Endothelial cell of umbilical vein (primary cell): ENCODE measurements around the gene VAV3. TPM values are rescaled to one million over a fixed set of nuclear protein-coding genes. Genes with fewer than 3 reads are reported as not detected.

Source experiments
- BruUV-seq: library from RNA; stranded (reverse); fragments of 400-500 nt; replicated peaks from 2 replicates; lab custom pipeline; 2021; lab: Mats Ljungman, UMichigan
- CTCF ChIA-PET: fragments of 300-600, 350-600 bp; sonication (Branson Sonifier 250); formaldehyde crosslinking; loops from one replicate; lab custom pipeline; 2021; ENCODE audit warnings: antibody characterized with exemption, inconsistent platforms; lab: Charles Lee
- POLR2A ChIA-PET: fragments of 300-600, 350-600 bp; sonication (Branson Sonifier 250); formaldehyde crosslinking; loops from one replicate; lab custom pipeline; 2021; ENCODE audit warnings: antibody characterized with exemption, inconsistent platforms; lab: Charles Lee
- DNase-seq: peaks from one replicate; pipeline ENCODE4 v3.0.0-alpha.2; 2011; ENCODE audit warnings: low read depth, low spot score
- FAIRE-seq: peaks from 2 replicates; lab custom pipeline; 2011; peaks lifted over from hg19 to GRCh38; lab: Jason Lieb, UNC
- H2AFZ ChIP-seq: 2 replicates; pipeline ENCODE4 v1.6.0; 2012; ENCODE audit warnings: low read depth, low read length, control low read depth, inconsistent platforms
- H3K27ac ChIP-seq: 2 replicates; pipeline ENCODE4 v1.5.1; 2011; ENCODE audit warnings: low read depth, mild to moderate bottlenecking, control low read depth, low read length, moderate library complexity; ENCODE audit not compliant: insufficient read depth
- H3K27me3 ChIP-seq, 2 experiments: 2 replicates each; pipeline versions ENCODE4 v1.6.0 to v1.6.1; 2011; ENCODE audit warnings: low read length in 2 of 2, mixed read lengths in 1 of 2; ENCODE audit not compliant: control insufficient read depth in 2 of 2, insufficient read depth in 2 of 2
- H3K36me3 ChIP-seq, 2 experiments: 2 replicates in 1 of 2; 3 replicates in 1 of 2; pipeline ENCODE4 v1.5.1; 2011; ENCODE audit warnings: low read length in 2 of 2, mild to moderate bottlenecking in 1 of 2, moderate library complexity in 1 of 2; ENCODE audit not compliant: control insufficient read depth in 2 of 2, insufficient read depth in 2 of 2; ENCODE audit errors: extremely low read depth in 1 of 2
- H3K4me1 ChIP-seq: 3 replicates; pipeline ENCODE4 v1.5.1; 2011; ENCODE audit warnings: mild to moderate bottlenecking, low read length; ENCODE audit not compliant: control insufficient read depth, insufficient read depth; ENCODE audit errors: extremely low read depth
- H3K4me2 ChIP-seq: 2 replicates; pipeline ENCODE4 v1.6.1; 2011; ENCODE audit warnings: low read length, control low read depth, mixed read lengths; ENCODE audit not compliant: insufficient read depth
- H3K4me3 ChIP-seq, 3 experiments: fragments of 200-600 bp in 1 of 3; sonication (generic), shearing (Covaris generic) in 1 of 3; replicated peaks in 1 of 3; 2 replicates each; pipeline ENCODE4 v1.5.1; 2011 to 2016; ENCODE audit warnings: control low read depth in 3 of 3, low read length in 3 of 3, mild to moderate bottlenecking in 2 of 3, inconsistent platforms in 1 of 3, low read depth in 1 of 3, moderate library complexity in 1 of 3; ENCODE audit not compliant: insufficient read depth in 1 of 3
- H3K79me2 ChIP-seq: 2 replicates; pipeline ENCODE4 v1.6.0; 2012; ENCODE audit warnings: low read length, inconsistent platforms; ENCODE audit not compliant: control insufficient read depth, insufficient read depth
- H3K9ac ChIP-seq: replicated peaks from 2 replicates; pipeline ENCODE3; 2011; ENCODE audit warnings: low read length, control low read depth; ENCODE audit not compliant: insufficient read depth; ENCODE audit errors: extremely low read depth
- H3K9me1 ChIP-seq: replicated peaks from 3 replicates; pipeline ENCODE4 v1.6.0; 2011; ENCODE audit warnings: mild to moderate bottlenecking, low read length; ENCODE audit not compliant: control insufficient read depth, insufficient read depth; ENCODE audit errors: extremely low read depth
- H3K9me3 ChIP-seq: replicated peaks from 2 replicates; pipeline ENCODE4 v1.5.1; 2012; ENCODE audit warnings: low read length, inconsistent platforms; ENCODE audit not compliant: control insufficient read depth, insufficient read depth
- H4K20me1 ChIP-seq: replicated peaks from 2 replicates; pipeline ENCODE3; 2011; ENCODE audit warnings: mild to moderate bottlenecking, low read length; ENCODE audit not compliant: control insufficient read depth, insufficient read depth; ENCODE audit errors: extremely low read depth
- EZH2 ChIP-seq: IDR thresholded peaks from 2 replicates; pipeline ENCODE4 v1.6.1; 2012; ENCODE audit warnings: borderline replicate concordance, low read depth, mild to moderate bottlenecking, moderate library complexity, low read length, inconsistent platforms; ENCODE audit not compliant: severe bottlenecking
- FOS ChIP-seq: IDR thresholded peaks from 2 replicates; pipeline ENCODE4 v1.6.1; 2011; ENCODE audit warnings: mild to moderate bottlenecking, low read length, moderate library complexity, borderline replicate concordance; ENCODE audit not compliant: insufficient read depth
- GATA2 ChIP-seq: IDR thresholded peaks from 2 replicates; pipeline ENCODE4 v1.7.0; 2011; ENCODE audit warnings: low read depth, mild to moderate bottlenecking, moderate library complexity, mixed read lengths, low read length; ENCODE audit not compliant: insufficient read length, insufficient read depth
- JUN ChIP-seq: IDR thresholded peaks from 2 replicates; pipeline ENCODE4 v1.6.1; 2011; ENCODE audit warnings: borderline replicate concordance, low read depth; ENCODE audit not compliant: insufficient read length, insufficient read depth
- MYC ChIP-seq: IDR thresholded peaks from one replicate; pipeline ENCODE4 v1.6.1; 2011; ENCODE audit warnings: mild to moderate bottlenecking, low read depth, low read length
- POLR2A ChIP-seq: IDR thresholded peaks from 2 replicates; pipeline ENCODE4 v1.6.1; 2012; ENCODE audit warnings: low read depth, mild to moderate bottlenecking, control low read depth, low read length
- POLR2AphosphoS5 ChIP-seq: IDR thresholded peaks from 2 replicates; pipeline ENCODE4 v1.6.1; 2012; ENCODE audit warnings: low read depth, mild to moderate bottlenecking, control low read depth, low read length, moderate library complexity; ENCODE audit not compliant: insufficient read depth
- dilution Hi-C: fragments of 300-500 bp; cut with MboI; formaldehyde crosslinking; loops from one replicate; pipeline ENCODE4 v1.15.0; 2019; ENCODE audit warnings: low sequenced_read_pairs; ENCODE audit not compliant: extremely low pct_ligation_motif_present
- intact Hi-C: fragments of 100-400 bp; cut with micrococcal nuclease; formaldehyde crosslinking; loops from one replicate; pipeline ENCODE4 v1.10.0; 2022
- polyA plus RNA-seq, 4 experiments: library from polyadenylated mRNA; depleted of rRNA in 3 of 4; stranded (reverse) in 3 of 4; unstranded in 1 of 4; fragments of >200 nt; gene quantifications; 2 replicates each; pipeline versions ENCODE4 v1.2.1 to v1.2.3, GENCODE V29; 2011 to 2012; ENCODE audit warnings: missing spikeins in 1 of 4
- total RNA-seq: library from RNA; stranded (reverse); gene quantifications from 2 replicates; pipeline ENCODE4 v1.2.3, GENCODE V29; 2021
- TF ChIP-seq, protein P1 (sequence below): IDR thresholded peaks from 2 replicates; pipeline ENCODE4 v1.6.1; 2011; ENCODE audit not compliant: insufficient read depth, insufficient read length
- TF ChIP-seq, protein P2 (sequence below), 2 donors: IDR thresholded peaks; 1 replicate in 1 of 2; 2 replicates in 1 of 2; pipeline ENCODE4 v1.5.1; 2011; ENCODE audit warnings: low read length in 2 of 2, mild to moderate bottlenecking in 2 of 2, moderate library complexity in 2 of 2, control low read depth in 1 of 2, inconsistent platforms in 1 of 2, low read depth in 1 of 2; ENCODE audit not compliant: insufficient read depth in 1 of 2; ENCODE audit errors: extremely low read depth in 1 of 2

VAV3 gene
- total and polyA plus RNA-seq, 2 donors (not counting 3 experiments of a cell fraction or from before 2014, with no cell fraction given), result 0.18 to 1.5 TPM

DNA sequence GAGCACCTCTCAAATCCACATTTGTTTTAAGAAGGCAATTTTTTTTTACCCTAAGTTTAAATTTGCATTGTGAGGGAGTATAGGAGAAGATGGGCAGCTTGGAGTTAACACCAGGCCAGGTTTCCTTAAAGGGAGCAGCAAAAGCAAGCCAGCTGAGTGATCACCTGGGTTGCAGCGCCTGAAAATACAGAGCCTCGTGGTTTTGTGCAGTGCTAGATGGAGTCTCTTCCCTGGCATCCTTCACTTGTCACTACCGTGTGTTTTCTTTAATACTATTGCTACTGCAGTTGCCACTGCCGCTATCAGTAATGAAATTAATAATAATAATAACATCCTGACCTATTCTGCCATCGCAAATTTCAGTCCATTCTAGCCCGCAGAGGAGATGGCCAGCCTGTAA is 35.2 kb upstream of the VAV3 start:
- H3K4me3 ChIP-seq, result no peak overlapping the region
- no peaks in the 10 kb centered on the region for H3K36me3 ChIP-seq
- ChIA-PET POLR2A (no interaction called here), CTCF (no interaction called here)
- H4K20me1 ChIP-seq, result no peaks in the 10 kb centered on the region
- no peak overlapping the region for H3K4me2 ChIP-seq
- H3K9me1 ChIP-seq, result no peaks in the 10 kb centered on the region
- no peak overlapping the region for H3K27ac ChIP-seq
- no peaks in the 10 kb centered on the region for H3K9me3 ChIP-seq
- H3K4me1 ChIP-seq, result peaks cover 6% of the 10 kb centered on the region
- no peak overlapping the region for H2AFZ ChIP-seq
- dilution Hi-C loops, result no loop called here
- BruUV-seq, result no TSS peak
- intact Hi-C loops, result no loop called here
- TF ChIP-seq, protein P1, sequence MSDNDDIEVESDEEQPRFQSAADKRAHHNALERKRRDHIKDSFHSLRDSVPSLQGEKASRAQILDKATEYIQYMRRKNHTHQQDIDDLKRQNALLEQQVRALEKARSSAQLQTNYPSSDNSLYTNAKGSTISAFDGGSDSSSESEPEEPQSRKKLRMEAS, result no peak
- TF ChIP-seq POLR2AphosphoS5 (no peak), MYC (no peak), EZH2 (no peak), GATA2 (no peak), POLR2A (no peak), FOS (no peak), JUN (no peak)
- TF ChIP-seq, protein P2, sequence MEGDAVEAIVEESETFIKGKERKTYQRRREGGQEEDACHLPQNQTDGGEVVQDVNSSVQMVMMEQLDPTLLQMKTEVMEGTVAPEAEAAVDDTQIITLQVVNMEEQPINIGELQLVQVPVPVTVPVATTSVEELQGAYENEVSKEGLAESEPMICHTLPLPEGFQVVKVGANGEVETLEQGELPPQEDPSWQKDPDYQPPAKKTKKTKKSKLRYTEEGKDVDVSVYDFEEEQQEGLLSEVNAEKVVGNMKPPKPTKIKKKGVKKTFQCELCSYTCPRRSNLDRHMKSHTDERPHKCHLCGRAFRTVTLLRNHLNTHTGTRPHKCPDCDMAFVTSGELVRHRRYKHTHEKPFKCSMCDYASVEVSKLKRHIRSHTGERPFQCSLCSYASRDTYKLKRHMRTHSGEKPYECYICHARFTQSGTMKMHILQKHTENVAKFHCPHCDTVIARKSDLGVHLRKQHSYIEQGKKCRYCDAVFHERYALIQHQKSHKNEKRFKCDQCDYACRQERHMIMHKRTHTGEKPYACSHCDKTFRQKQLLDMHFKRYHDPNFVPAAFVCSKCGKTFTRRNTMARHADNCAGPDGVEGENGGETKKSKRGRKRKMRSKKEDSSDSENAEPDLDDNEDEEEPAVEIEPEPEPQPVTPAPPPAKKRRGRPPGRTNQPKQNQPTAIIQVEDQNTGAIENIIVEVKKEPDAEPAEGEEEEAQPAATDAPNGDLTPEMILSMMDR (IDR thresholded peaks at IDR 0.05; ENCODE audit: extremely low read depth in 1 of 2, insufficient read depth in 1 of 2, low read depth in 1 of 2, low read length in 2 of 2), result no peak
- DNase-seq, result no peak
- no peaks in the 10 kb centered on the region for H3K27me3 ChIP-seq
- H3K79me2 ChIP-seq, result no peaks in the 10 kb centered on the region
- FAIRE-seq, result no peak
- no peak overlapping the region for H3K9ac ChIP-seq
